ENCODE measurements around the gene TTC22. TPM values are rescaled to one million over a fixed set of nuclear protein-coding genes. Genes with fewer than 3 reads are reported as not detected.

Gene TTC22
- total RNA-seq, 1 donor from 2014 or later: not detected

GRCh38 chr1:54809496-54810074, 8.5 kb upstream of the TTC22 start:
- Histone ChIP-seq H3K27ac (ENCODE audit: low read depth, low read length) (no peak overlapping the region), H3K9ac (ENCODE audit: low read depth in 1 of 3, low read length in 3 of 3) (no peak overlapping the region), H3K4me3 (ENCODE audit: low read length in 3 of 3) (no peak overlapping the region), H3K9me3 (ENCODE audit: control insufficient read depth in 3 of 3, low read length in 3 of 3) (no peaks in the 10 kb centered on the region), H3K27me3 (ENCODE audit: control insufficient read depth in 3 of 3, insufficient read depth in 3 of 3, low read length in 3 of 3) (peaks cover 0 to 4% (median 0%) of the 10 kb centered on the region in 3 donors), H3K36me3 (ENCODE audit: control insufficient read depth in 3 of 3, insufficient read depth in 3 of 3, low read length in 3 of 3) (no peaks in the 10 kb centered on the region), H3K4me1 (ENCODE audit: control insufficient read depth in 3 of 3, insufficient read depth in 3 of 3, low read length in 3 of 3) (peaks cover 0 to 3% (median 0%) of the 10 kb centered on the region in 3 donors)

DNA sequence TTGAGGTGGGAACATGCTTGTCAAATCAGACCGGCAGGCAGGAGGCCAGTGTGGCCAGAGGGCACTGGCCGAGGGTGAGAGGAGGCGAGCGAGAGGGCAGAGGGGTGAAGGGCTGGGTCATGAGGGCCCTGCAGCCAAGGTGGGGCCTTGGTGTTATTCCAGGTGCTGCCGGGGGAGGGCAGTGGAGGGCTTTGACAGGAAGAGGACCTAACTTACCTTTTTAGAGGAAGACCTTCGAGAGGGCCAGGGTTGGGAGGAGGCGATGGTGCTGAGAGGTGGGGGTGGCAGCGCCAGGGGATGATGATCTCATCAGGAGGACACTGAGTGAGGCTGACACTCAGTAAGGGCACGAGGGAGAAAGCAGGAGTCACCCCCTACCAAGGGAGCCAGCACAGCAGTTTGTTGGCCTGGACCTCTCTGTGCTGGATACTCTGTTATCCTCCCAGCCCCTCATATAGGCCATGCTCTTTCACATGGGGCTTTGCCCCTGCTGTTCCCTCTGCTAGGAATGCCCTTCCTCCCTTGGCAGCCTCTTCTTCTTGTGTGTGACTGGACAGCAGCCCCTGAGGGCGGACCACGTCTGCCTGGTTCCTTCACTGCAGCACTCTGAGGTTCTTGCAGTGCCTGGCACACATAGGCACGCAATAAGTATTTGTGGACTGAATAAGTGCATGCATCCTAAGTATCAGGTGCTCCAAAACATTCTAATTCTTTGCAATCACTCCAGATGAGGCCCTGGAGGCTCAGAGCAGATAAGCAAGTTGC, 7.5 kb upstream of the TTC22 start:
- Histone ChIP-seq H3K4me1 (ENCODE audit: control insufficient read depth in 3 of 3, insufficient read depth in 3 of 3, low read length in 3 of 3) (peaks cover 0 to 6% (median 3%) of the 10 kb centered on the region in 3 donors), H3K36me3 (ENCODE audit: control insufficient read depth in 3 of 3, insufficient read depth in 3 of 3, low read length in 3 of 3) (no peaks in the 10 kb centered on the region), H3K9me3 (ENCODE audit: control insufficient read depth in 3 of 3, low read length in 3 of 3) (no peaks in the 10 kb centered on the region), H3K27ac (ENCODE audit: low read depth, low read length) (no peak overlapping the region), H3K27me3 (ENCODE audit: control insufficient read depth in 3 of 3, insufficient read depth in 3 of 3, low read length in 3 of 3) (peaks cover 0 to 4% (median 4%) of the 10 kb centered on the region in 3 donors), H3K4me3 (ENCODE audit: low read length in 3 of 3) (no peak overlapping the region), H3K9ac (ENCODE audit: low read depth in 1 of 3, low read length in 3 of 3) (no peak overlapping the region)

DNA sequence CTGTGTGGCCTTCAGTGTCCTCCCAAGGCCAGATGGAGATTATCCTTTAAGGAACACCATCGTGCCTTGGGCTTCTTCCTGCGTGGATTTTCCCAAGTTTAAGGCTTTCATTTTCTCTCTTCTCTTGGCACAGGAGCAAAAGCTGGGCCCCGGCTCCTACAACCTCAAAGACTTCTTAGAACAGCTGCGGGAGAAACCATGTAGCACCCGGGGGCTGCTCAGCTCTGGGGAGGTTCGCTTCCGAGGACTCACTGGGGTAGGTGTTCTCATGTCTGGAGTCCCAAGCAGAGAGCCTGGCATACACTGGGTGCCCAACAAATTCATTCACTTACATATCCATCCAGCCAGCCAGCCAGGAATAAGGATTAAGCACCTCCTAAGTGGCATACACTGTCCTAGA, 6.6 kb upstream of the TTC22 start:
- H3K27ac ChIP-seq (ENCODE audit: low read depth, low read length): no peak overlapping the region
- H3K4me3 ChIP-seq (ENCODE audit: low read length in 3 of 3): no peak overlapping the region

GRCh38 chr1:54806931-54807611, 5.9 kb upstream of the TTC22 start:
- Histone ChIP-seq H3K9me3 (ENCODE audit: control insufficient read depth in 3 of 3, low read length in 3 of 3) (no peaks in the 10 kb centered on the region), H3K9ac (ENCODE audit: low read depth in 1 of 3, low read length in 3 of 3) (no peak overlapping the region), H3K4me1 (ENCODE audit: control insufficient read depth in 3 of 3, insufficient read depth in 3 of 3, low read length in 3 of 3) (peaks cover 0 to 6% (median 3%) of the 10 kb centered on the region in 3 donors), H3K4me3 (ENCODE audit: low read length in 3 of 3) (no peak overlapping the region), H3K27ac (ENCODE audit: low read depth, low read length) (no peak overlapping the region), H3K36me3 (ENCODE audit: control insufficient read depth in 3 of 3, insufficient read depth in 3 of 3, low read length in 3 of 3) (no peaks in the 10 kb centered on the region), H3K27me3 (ENCODE audit: control insufficient read depth in 3 of 3, insufficient read depth in 3 of 3, low read length in 3 of 3) (peaks cover 0 to 10% (median 4%) of the 10 kb centered on the region in 3 donors)

More for the DNA sequence above, 6.6 kb upstream of the TTC22 start:
- Histone ChIP-seq H3K9me3 (ENCODE audit: control insufficient read depth in 3 of 3, low read length in 3 of 3) (no peaks in the 10 kb centered on the region), H3K9ac (ENCODE audit: low read depth in 1 of 3, low read length in 3 of 3) (no peak overlapping the region), H3K4me1 (ENCODE audit: control insufficient read depth in 3 of 3, insufficient read depth in 3 of 3, low read length in 3 of 3) (peaks cover 0 to 6% (median 3%) of the 10 kb centered on the region in 3 donors), H3K27me3 (ENCODE audit: control insufficient read depth in 3 of 3, insufficient read depth in 3 of 3, low read length in 3 of 3) (peaks cover 0 to 10% (median 4%) of the 10 kb centered on the region in 3 donors), H3K36me3 (ENCODE audit: control insufficient read depth in 3 of 3, insufficient read depth in 3 of 3, low read length in 3 of 3) (no peaks in the 10 kb centered on the region)

- Histone ChIP-seq H3K27ac (ENCODE audit: low read depth, low read length) (no peak overlapping the region), H3K27me3 (ENCODE audit: control insufficient read depth in 3 of 3, insufficient read depth in 3 of 3, low read length in 3 of 3) (peaks cover 11 to 20% (median 14%) of the 10 kb centered on the region in 3 donors), H3K4me1 (ENCODE audit: control insufficient read depth in 3 of 3, insufficient read depth in 3 of 3, low read length in 3 of 3) (peaks cover 6 to 13% (median 6%) of the 10 kb centered on the region in 3 donors), H3K4me3 (ENCODE audit: low read length in 3 of 3) (no peak overlapping the region), H3K9ac (ENCODE audit: low read depth in 1 of 3, low read length in 3 of 3) (no peak overlapping the region), H3K9me3 (ENCODE audit: control insufficient read depth in 3 of 3, low read length in 3 of 3) (no peaks in the 10 kb centered on the region), H3K36me3 (ENCODE audit: control insufficient read depth in 3 of 3, insufficient read depth in 3 of 3, low read length in 3 of 3) (no peaks in the 10 kb centered on the region)
Measured at GRCh38 chr1:54805981-54806381, 4.9 kb upstream of the TTC22 start.

GRCh38 chr1:54805466-54805865, 4.3 kb upstream of the TTC22 start:
- Histone ChIP-seq H3K4me3 (ENCODE audit: low read length in 3 of 3) (no peak overlapping the region), H3K27me3 (ENCODE audit: control insufficient read depth in 3 of 3, insufficient read depth in 3 of 3, low read length in 3 of 3) (peaks cover 12 to 24% (median 16%) of the 10 kb centered on the region in 3 donors), H3K4me1 (ENCODE audit: control insufficient read depth in 3 of 3, insufficient read depth in 3 of 3, low read length in 3 of 3) (peaks cover 7 to 16% (median 8%) of the 10 kb centered on the region in 3 donors), H3K36me3 (ENCODE audit: control insufficient read depth in 3 of 3, insufficient read depth in 3 of 3, low read length in 3 of 3) (no peaks in the 10 kb centered on the region), H3K9me3 (ENCODE audit: control insufficient read depth in 3 of 3, low read length in 3 of 3) (no peaks in the 10 kb centered on the region), H3K27ac (ENCODE audit: low read depth, low read length) (no peak overlapping the region), H3K9ac (ENCODE audit: low read depth in 1 of 3, low read length in 3 of 3) (no peak overlapping the region)

- Histone ChIP-seq H3K9me3 (ENCODE audit: control insufficient read depth in 3 of 3, low read length in 3 of 3) (no peaks in the 10 kb centered on the region), H3K36me3 (ENCODE audit: control insufficient read depth in 3 of 3, insufficient read depth in 3 of 3, low read length in 3 of 3) (no peaks in the 10 kb centered on the region), H3K9ac (ENCODE audit: low read depth in 1 of 3, low read length in 3 of 3) (no peak overlapping the region), H3K27me3 (ENCODE audit: control insufficient read depth in 3 of 3, insufficient read depth in 3 of 3, low read length in 3 of 3) (peaks cover 12 to 24% (median 18%) of the 10 kb centered on the region in 3 donors), H3K4me3 (ENCODE audit: low read length in 3 of 3) (no peak overlapping the region), H3K27ac (ENCODE audit: low read depth, low read length) (no peak overlapping the region), H3K4me1 (ENCODE audit: control insufficient read depth in 3 of 3, insufficient read depth in 3 of 3, low read length in 3 of 3) (peaks cover 5 to 16% (median 8%) of the 10 kb centered on the region in 3 donors)
Measured at GRCh38 chr1:54804471-54805132, 3.5 kb upstream of the TTC22 start.

- H3K9ac ChIP-seq (ENCODE audit: low read depth in 1 of 3, low read length in 3 of 3): no peak overlapping the region
- peaks cover 12 to 28% (median 18%) of the 10 kb centered on the region in 3 donors for H3K27me3 ChIP-seq (ENCODE audit: control insufficient read depth in 3 of 3, insufficient read depth in 3 of 3, low read length in 3 of 3)
Measured at GRCh38 chr1:54803761-54804470, 2.8 kb upstream of the TTC22 start.

More at GRCh38 chr1:54803761-54804470, 2.8 kb upstream of the TTC22 start:
- no peak overlapping the region for H3K27ac ChIP-seq (ENCODE audit: low read depth, low read length)
- no peak overlapping the region for H3K4me3 ChIP-seq (ENCODE audit: low read length in 3 of 3)
- peaks cover 5 to 16% (median 8%) of the 10 kb centered on the region in 3 donors for H3K4me1 ChIP-seq (ENCODE audit: control insufficient read depth in 3 of 3, insufficient read depth in 3 of 3, low read length in 3 of 3)
- H3K36me3 ChIP-seq (ENCODE audit: control insufficient read depth in 3 of 3, insufficient read depth in 3 of 3, low read length in 3 of 3): no peaks in the 10 kb centered on the region
- no peaks in the 10 kb centered on the region for H3K9me3 ChIP-seq (ENCODE audit: control insufficient read depth in 3 of 3, low read length in 3 of 3)
